GM19025 (cell line): ENCODE data around the gene CYP17A1.
"Not testable (repeated sequence)": the region's sequence is repeated elsewhere in the genome, so short reads cannot be mapped to it uniquely, and the experiment has no call there.

Source experiments
- ATAC-seq: cut with Tn5 transposase; IDR thresholded peaks from one replicate; pipeline ENCODE4 v1.9.1; 2021; ENCODE audit warnings: mild to moderate bottlenecking, low read depth, moderate library complexity; ENCODE audit not compliant: unreplicated experiment

Gene CYP17A1

GRCh38 chr10:102838276-102838927 is 1.2 kb upstream of the CYP17A1 start:
- not testable (repeated sequence) for ATAC-seq

- no peak for ATAC-seq
Observed at GRCh38 chr10:102835007-102835482, 2.2 kb downstream of the CYP17A1 start.

- ATAC-seq, result no peak
Observed at GRCh38 chr10:102834143-102834542, 3.1 kb downstream of the CYP17A1 start.

DNA sequence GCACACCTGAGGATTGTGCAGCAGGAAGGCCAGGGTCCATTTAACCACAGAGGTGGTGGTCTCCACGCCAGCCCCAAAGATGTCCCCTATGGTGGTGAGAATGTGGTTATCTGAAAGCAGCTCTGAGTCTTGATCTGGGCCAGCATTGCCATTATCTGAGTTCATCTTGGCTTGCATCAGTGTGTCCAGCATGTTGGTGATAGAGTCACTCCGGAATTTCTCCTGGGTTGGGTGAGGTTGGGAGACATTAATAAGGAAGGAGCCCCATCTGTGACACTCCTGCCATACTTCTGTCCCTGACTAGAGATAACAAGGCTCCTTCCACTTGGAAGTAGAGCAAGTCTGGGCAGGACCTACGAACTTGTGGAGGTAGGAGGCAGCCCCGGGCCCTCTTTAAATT is 4.2 kb downstream of the CYP17A1 start:
- ATAC-seq, result no peak

- no peak for ATAC-seq
Observed at GRCh38 chr10:102832248-102832647, 5.0 kb downstream of the CYP17A1 start.

DNA sequence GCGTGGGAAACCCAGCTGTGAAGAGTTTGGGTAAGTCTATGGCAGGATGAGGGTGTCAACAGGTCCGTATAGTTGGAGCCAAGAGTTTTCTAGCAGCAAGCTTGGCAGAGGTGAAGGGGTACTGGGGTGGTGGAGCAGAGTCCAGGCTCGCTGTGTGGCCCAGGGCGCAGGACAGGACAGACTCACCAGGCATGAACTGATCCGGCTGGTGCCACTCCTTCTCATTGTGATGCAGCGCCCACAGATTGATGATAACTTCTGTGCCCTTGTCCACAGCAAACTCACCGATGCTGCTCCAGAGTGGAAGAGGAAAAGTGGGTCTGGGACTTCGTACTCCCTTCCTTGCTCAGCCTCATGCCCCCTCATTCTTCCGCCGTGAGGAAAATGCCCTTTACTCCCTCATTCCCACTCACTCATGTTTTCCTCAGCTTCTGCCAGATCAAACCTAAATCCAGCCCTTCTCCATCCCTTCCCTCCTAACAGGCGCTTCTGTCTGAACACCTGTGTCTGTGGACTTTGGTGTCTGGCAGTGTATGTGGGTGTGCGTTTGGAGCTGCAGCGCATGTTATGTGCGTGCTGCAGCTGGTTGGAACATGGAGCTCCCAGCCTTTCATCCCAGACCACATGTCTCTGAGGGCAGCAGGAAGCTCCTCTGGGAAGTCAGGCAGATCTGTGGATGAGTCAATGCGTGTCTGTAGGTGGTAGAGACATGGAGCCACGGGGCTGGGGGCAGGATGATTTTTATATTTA is 5.7 kb downstream of the CYP17A1 start:
- no peak for ATAC-seq

DNA sequence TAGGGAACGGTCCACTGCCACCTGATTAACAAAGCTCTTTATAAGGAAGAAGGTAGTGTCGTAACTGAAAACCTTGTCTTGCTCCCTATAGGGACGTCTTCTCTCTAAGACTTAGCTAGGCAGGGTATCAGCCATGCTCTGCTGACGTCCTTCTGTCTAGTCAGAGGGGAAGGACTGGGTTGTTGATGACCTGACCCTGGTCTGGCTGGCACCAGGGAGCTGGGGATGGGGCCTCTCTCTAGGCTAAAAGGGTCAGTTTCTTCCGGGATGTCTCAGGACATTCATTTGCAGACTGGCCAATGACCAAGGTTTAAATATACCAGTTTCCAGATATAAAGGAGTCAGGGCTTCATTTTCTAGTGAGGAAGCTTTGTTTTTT is 9.6 kb downstream of the CYP17A1 start:
- no peak for ATAC-seq

GRCh38 chr10:102826148-102826796 is 10.9 kb downstream of the CYP17A1 start:
- no peak for ATAC-seq

DNA sequence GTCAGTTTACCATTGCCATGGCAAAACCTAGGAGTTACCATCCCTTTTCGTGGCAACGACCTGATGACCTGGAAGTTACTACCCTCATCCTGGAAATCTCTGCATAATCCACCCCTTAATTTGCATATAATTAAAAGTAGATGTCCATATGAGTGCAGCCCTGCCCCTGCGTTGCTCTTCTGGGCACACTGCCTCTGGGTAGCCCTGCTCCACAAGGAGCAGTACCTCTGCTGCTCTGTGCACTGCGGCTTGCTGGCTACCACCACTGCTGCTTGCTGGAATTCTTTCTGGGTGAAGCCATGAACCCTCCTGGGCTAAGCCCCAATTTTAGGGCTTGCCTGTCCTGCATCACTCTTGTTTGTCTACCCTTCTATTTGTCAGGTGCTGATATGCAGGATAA is 12.5 kb downstream of the CYP17A1 start:
- ATAC-seq, result no peak

GRCh38 chr10:102822222-102822621 is 15.0 kb downstream of the CYP17A1 start:
- ATAC-seq, result no peak

DNA sequence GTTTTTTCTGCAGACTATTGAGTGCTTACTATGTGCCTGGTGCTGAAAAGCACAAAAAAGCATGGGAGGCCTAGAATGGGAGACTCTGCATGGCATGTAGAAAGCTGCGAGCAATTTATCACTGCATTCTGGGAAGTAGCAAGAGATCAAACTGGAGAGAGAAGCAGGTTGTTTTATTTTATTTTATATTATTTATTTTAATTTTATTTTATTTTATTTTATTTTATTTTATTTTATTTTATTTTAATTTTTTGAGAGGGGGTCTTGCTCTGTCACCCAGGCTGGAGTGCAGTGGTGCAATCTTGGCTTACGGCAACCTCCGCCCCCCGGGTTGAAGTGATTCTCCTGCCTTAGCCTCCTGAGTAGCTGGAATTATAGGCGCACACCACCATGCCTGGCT is 17.2 kb downstream of the CYP17A1 start:
- ATAC-seq, result not testable (repeated sequence)

- ATAC-seq, result no peak
Observed at GRCh38 chr10:102819054-102819453, 18.2 kb downstream of the CYP17A1 start.

GRCh38 chr10:102817175-102817574 is 20.0 kb downstream of the CYP17A1 start:
- no peak for ATAC-seq

DNA sequence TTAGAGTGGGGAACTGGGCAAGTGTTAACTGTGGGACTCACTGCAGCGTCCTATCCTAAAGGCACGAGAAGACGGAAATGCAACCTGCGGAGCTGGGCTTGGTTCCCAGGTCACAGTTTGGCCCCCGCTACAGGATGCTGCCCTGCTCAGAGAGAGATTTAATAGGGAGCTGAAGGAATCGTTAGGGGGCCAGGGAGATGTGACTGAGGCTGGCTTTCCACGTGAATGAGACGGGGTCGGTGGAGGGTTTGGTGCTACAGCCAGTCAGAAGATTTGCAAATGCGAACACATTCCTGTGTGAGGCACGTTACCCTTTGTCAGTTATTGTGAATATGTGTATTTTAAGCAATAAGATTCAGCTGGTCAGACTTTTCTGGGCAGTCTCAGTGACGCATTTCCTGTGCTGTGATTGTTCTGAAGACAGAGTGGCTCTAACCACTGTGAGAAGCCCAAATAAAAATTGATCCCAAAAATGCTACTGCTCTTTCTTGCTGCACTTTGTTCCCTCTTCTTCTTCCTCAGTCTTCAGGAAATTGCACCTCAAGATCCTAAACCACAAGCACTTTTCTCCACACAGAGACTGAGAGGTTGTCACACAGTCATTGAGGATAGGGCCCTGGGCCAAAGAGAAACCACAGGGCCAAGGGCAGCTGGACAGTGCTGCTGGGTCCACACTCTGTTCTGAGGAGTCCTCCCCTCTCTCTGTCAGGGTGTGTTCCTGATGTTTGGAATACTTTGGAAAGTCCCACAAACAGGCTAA is 21.2 kb downstream of the CYP17A1 start:
- ATAC-seq, result no peak

GRCh38 chr10:102814873-102815661 is 22.1 kb downstream of the CYP17A1 start:
- ATAC-seq, result no peak

DNA sequence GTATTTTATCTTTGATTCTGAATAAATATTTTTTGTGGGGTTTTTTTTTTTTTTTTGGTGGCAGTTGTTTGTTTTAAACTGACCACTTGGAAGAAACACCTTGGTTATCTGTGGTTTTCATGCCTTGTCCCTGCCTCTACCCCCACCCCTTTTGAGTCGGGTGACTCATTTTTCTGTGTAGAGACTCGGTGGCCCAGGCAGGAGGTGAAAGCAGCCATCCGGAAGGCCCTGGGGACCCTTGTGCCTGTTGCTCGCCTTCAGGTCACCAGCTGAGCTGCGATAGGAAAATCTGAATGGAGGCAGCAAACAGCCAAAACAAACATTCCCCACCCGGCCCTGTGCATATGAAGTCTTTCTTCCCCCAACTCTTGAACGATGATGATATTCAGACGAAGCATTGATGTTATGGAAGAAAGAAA is 22.8 kb downstream of the CYP17A1 start:
- ATAC-seq, result no peak

DNA sequence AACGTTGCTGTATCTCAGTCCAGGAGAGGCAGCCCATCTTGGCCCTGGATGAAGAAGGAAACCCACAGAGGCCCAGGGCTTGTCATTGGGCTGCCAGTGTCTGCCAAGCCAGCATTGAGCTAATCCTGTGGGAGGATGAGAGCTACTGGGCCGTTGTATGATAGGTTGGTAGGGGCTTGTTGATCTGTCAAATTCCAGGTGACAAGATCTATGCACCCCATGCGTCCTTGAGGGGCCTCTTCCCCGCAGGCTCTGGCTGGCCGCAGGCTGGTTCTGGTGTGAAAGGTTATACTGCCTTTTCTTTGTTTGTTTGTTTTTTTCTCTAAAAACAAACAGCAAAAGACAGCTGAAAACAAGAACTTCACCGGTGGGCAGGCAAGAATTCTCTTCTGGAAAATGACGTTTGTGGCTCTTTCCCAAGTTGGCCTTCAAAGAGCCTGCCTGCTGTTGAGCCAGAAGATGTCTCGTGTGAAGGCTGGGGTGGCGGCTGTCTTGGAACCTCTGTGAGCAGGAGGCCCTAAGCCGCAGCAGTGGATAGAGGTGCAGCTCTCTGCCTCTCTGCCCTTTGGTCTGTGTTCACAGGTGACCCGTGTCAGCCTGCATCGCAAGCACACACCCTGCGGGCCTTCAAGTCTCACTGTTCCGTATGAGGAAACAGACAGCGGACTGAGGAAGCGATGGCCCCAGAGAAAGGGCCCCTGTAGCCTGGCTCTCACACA is 23.3 kb downstream of the CYP17A1 start:
- no peak for ATAC-seq

GRCh38 chr10:102813017-102813541 is 24.1 kb downstream of the CYP17A1 start:
- ATAC-seq, result no peak

GRCh38 chr10:102812231-102812876 is 24.9 kb downstream of the CYP17A1 start:
- ATAC-seq, result no peak
